ENCODE measurements around the gene VSIG4.
"Not testable (repeated sequence)": the region's sequence is repeated elsewhere in the genome, so short reads cannot be mapped to it uniquely, and the experiment has no call there.

VSIG4 gene

GRCh38 chrX:65976161-65976560 is 63.7 kb downstream of the VSIG4 start:
- DNase-seq (ENCODE audit: low read depth), result no peak

- DNase-seq (ENCODE audit: low read depth), result not testable (repeated sequence)
Observed at GRCh38 chrX:65975161-65975751, 64.6 kb downstream of the VSIG4 start.
